ENCODE measurements around the gene TIGD7. TPM values are rescaled to one million over a fixed set of nuclear protein-coding genes. Genes with fewer than 3 reads are reported as not detected.
A peak's percentile ranks its signal among the peaks of the same experiment; 100 is the strongest.

TIGD7 gene
- total and polyA plus RNA-seq, 3 donors from 2014 or later = 12.7 to 22.6 (median 17.5) TPM

GRCh38 chr16:3266873-3267537 lies 38.2 kb downstream of the TIGD7 start:
- TF ChIP-seq CTCF (IDR thresholded peaks at IDR 0.05) (peak; percentile 35 to 54 (median 38)), POLR2A (IDR thresholded peaks at IDR 0.05) (no peak)
- no peak overlapping the region for H3K4me3 ChIP-seq
- intact Hi-C loops (cut with DNase I; ENCODE audit: low total_unique reads) = no loop called here
- WGBS, 2 donors = 55 to 61% methylated on average over 5 of the region's 5 CpGs
- H3K27me3 ChIP-seq = no peaks in the 10 kb centered on the region
- H3K36me3 ChIP-seq (ENCODE audit: low read depth, missing control alignments) = no peaks in the 10 kb centered on the region
- DNase-seq = peak; percentile 66
- no peaks in the 10 kb centered on the region for H3K9me3 ChIP-seq
- H3K4me1 ChIP-seq = peaks cover 14% of the 10 kb centered on the region
- no peak overlapping the region for H3K27ac ChIP-seq

GRCh38 chr16:3264137-3265036 lies 40.8 kb downstream of the TIGD7 start:
- DNase-seq = peak; percentile 98

GRCh38 chr16:3262517-3262916 lies 42.7 kb downstream of the TIGD7 start:
- Histone ChIP-seq H3K27ac (no peak overlapping the region), H3K9me3 (no peaks in the 10 kb centered on the region), H3K4me3 (no peak overlapping the region), H3K4me1 (peaks cover 14% of the 10 kb centered on the region), H3K27me3 (no peaks in the 10 kb centered on the region), H3K36me3 (ENCODE audit: low read depth, missing control alignments) (no peaks in the 10 kb centered on the region)
- WGBS, 2 donors = 54 to 80% methylated on average over 4 of the region's 4 CpGs
- intact Hi-C loops (cut with DNase I; ENCODE audit: low total_unique reads) = no loop called here
- no peak for DNase-seq
- TF ChIP-seq CTCF (IDR thresholded peaks at IDR 0.05) = no peak
- no peak for TF ChIP-seq POLR2A (IDR thresholded peaks at IDR 0.05)

More at GRCh38 chr16:3264137-3265036, 40.8 kb downstream of the TIGD7 start:
- intact Hi-C loops (cut with DNase I; ENCODE audit: low total_unique reads) = no loop called here
- Histone ChIP-seq H3K27me3 (no peaks in the 10 kb centered on the region), H3K36me3 (ENCODE audit: low read depth, missing control alignments) (no peaks in the 10 kb centered on the region), H3K4me1 (peaks cover 14% of the 10 kb centered on the region), H3K9me3 (no peaks in the 10 kb centered on the region), H3K27ac (peak overlapping the region; percentile 96 to 98), H3K4me3 (peak overlapping the region; percentile 87 to 97)
- WGBS, 2 donors = 0 to 2% methylated on average over 36 to 45 of the region's 77 CpGs
- TF ChIP-seq CTCF (IDR thresholded peaks at IDR 0.05) (peak in 2 of 3 experiments; percentile 18 to 26), POLR2A (IDR thresholded peaks at IDR 0.05) (no peak)

GRCh38 chr16:3259836-3260235 lies 45.4 kb downstream of the TIGD7 start:
- Histone ChIP-seq H3K9me3 (no peaks in the 10 kb centered on the region), H3K27me3 (no peaks in the 10 kb centered on the region), H3K27ac (no peak overlapping the region), H3K4me3 (no peak overlapping the region), H3K36me3 (ENCODE audit: low read depth, missing control alignments) (no peaks in the 10 kb centered on the region), H3K4me1 (peaks cover 5% of the 10 kb centered on the region)
- intact Hi-C loops (cut with DNase I; ENCODE audit: low total_unique reads) = no loop called here
- 85 to 91% methylated on average over 8 of the region's 8 CpGs for WGBS, 2 donors
- DNase-seq = no peak
- no peak for TF ChIP-seq POLR2A (IDR thresholded peaks at IDR 0.05)
- no peak for TF ChIP-seq CTCF (IDR thresholded peaks at IDR 0.05)
